GM21825 (cell line): ENCODE measurements around the gene EBF4.
"Not testable (repeated sequence)": the region's sequence is repeated elsewhere in the genome, so short reads cannot be mapped to it uniquely, and the experiment has no call there.

ENCODE experiments used
- ATAC-seq: cut with Tn5 transposase; IDR thresholded peaks from one replicate; pipeline ENCODE4 v1.9.1; 2021; ENCODE audit warnings: mild to moderate bottlenecking, moderate library complexity; ENCODE audit not compliant: unreplicated experiment

The EBF4 gene

GRCh38 chr20:2671977-2672376, 20.6 kb upstream of the EBF4 start:
- ATAC-seq: no peak

- ATAC-seq: no peak
Observed at GRCh38 chr20:2672446-2672845, 20.1 kb upstream of the EBF4 start.

- no peak for ATAC-seq
Observed at GRCh38 chr20:2673453-2673852, 19.1 kb upstream of the EBF4 start.

GRCh38 chr20:2680046-2680445, 12.5 kb upstream of the EBF4 start:
- ATAC-seq: no peak

- ATAC-seq: not testable (repeated sequence)
Observed at GRCh38 chr20:2682040-2682439, 10.5 kb upstream of the EBF4 start.

GRCh38 chr20:2684817-2685216, 7.8 kb upstream of the EBF4 start:
- not testable (repeated sequence) for ATAC-seq

DNA sequence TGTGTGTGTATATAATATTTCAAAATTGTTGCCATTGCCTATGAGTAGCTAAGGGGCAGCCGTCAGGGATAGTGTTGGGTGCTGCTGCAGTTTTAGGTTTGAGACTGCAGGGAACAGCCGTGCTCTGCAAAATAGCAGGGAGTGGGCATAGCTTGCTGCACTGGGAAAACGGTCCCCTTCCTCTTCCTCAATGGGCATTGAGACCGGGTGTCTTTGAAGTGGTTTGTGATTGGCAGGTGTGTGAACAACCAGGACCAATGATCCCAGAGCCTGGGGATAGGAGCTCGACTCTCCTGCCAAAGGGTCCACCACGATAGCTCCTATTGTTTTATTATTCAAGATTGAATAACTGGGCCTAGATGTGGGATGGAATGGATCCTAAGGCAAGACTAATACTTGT, 5.1 kb upstream of the EBF4 start:
- no peak for ATAC-seq

DNA sequence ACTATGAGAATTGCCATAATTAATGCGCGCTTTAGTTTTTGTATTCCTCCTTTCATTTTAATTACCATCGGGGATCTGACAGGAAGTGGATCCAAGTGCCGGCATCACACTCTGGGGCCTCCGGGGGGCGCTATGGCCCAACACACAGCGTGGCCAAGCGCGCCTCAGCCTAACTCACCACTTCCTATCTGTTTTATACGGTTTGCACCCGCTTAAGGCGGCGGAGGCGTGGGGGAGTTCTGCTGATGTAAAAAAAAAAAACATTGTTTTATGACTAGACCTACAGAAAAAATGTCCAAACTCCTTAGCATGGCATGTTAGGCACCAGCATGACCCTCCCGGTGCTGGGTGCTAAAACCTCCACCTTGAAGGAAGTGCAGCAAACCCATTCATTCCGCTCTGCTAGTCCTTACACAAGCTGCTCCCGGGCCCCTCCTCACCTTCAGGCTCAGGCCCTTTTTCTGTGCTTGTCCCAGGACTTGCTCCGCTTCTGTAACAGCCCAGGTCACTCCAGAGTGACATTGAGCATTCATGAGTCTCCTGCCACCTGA, 4.5 kb upstream of the EBF4 start:
- ATAC-seq: peak; percentile 65

DNA sequence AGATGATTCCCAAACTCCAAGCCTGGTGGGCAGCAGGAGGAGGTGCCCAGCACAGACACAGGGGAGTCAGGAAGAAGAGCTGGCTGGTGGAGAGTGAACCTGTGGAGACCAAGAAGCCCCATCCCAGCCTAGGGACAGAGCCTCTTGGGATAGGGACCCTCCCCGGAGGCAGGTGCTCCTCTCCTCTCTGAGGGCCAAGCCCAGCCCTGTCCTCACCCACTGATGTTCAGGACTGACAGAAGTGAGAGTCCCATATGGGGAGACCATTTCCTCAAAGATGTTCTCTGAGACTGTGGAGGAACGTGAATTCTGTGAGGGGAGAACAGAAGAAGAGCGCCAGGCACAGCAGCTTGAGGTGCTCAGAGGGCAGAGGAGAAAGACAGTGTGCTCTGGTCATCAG, 2.4 kb upstream of the EBF4 start:
- ATAC-seq: no peak

DNA sequence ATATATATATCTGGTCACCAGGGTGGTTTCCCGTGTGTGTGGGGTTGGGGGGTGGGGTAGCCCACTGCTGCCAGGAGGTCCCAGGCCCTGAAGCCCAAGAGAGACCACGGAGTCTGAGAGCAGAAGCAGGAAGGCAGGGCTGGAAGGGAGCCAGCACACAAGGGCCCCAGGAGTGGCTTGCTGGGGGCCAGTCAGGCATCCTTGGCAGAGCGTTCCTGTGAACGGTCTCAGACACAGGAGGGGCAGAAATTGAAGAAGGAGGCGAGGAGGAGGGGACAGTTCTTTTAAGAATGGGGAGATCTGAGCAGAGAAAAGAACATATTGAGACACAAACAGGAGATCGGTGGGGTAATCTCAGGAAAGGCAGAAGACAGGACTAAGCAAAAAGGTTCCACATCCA, 1.9 kb upstream of the EBF4 start:
- no peak for ATAC-seq

GRCh38 chr20:2691127-2691526, 1.5 kb upstream of the EBF4 start:
- ATAC-seq: no peak

DNA sequence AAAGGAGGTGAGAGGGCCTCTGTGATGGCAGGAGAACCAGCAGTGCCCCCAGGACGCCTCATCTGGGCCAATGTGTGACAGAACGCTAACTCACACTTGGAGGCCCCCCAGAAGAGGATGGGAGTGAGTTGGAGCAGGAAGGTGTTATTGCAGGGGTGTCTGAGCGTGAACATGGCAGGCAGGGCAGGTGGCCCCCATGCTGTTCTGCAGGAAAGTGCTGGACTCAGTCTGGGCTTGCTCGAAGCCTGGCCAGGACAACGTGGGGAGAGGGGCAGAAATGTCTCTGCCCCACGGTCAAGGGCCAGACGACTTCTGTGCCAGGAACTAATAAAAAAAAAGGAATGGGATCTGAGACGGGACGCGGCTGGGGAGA, 931 bp upstream of the EBF4 start:
- no peak for ATAC-seq

DNA sequence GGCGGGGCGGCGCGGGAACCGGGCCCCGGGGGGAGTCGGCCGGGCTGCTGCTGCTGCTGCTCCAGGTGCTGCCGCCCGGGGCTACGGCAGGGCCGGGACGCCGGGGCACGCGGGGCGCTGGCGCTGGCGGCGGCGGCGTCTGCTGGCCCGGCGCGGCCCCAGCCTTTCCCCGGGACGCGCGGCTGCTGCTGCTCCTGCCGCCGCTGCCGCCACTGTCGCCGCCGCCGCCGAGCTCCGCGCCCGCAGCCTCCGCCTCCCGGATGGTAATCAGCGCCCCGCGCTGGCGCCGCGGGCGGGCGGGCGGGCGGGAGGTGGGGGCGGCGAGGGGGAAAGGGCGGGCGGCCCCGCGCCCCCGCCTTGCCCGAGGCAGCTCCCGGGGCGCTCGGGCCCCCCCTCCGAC, 306 bp downstream of the EBF4 start:
- ATAC-seq: no peak

GRCh38 chr20:2693286-2694007, 867 bp downstream of the EBF4 start:
- ATAC-seq: no peak

GRCh38 chr20:2694008-2694471, 1.5 kb downstream of the EBF4 start:
- no peak for ATAC-seq

DNA sequence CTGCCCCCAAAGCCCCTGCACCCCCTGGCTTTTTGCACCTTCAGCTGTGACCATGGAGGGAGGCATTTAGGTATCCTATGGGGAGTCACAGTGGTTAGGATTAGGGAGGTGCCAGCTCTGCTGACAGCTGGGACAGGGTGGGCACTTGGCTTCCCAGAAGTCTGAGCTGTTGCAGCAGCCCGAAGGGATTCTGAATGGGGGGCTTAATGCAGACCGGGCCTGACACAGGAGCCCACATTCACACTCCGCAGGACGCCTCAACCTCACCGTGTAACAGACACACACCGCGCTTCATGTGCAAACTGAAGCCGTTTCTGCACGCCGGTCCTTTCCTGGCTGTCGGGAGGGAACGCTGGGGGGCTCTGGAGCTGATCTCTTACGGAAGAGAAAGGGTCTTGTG, 1.9 kb downstream of the EBF4 start:
- no peak for ATAC-seq

DNA sequence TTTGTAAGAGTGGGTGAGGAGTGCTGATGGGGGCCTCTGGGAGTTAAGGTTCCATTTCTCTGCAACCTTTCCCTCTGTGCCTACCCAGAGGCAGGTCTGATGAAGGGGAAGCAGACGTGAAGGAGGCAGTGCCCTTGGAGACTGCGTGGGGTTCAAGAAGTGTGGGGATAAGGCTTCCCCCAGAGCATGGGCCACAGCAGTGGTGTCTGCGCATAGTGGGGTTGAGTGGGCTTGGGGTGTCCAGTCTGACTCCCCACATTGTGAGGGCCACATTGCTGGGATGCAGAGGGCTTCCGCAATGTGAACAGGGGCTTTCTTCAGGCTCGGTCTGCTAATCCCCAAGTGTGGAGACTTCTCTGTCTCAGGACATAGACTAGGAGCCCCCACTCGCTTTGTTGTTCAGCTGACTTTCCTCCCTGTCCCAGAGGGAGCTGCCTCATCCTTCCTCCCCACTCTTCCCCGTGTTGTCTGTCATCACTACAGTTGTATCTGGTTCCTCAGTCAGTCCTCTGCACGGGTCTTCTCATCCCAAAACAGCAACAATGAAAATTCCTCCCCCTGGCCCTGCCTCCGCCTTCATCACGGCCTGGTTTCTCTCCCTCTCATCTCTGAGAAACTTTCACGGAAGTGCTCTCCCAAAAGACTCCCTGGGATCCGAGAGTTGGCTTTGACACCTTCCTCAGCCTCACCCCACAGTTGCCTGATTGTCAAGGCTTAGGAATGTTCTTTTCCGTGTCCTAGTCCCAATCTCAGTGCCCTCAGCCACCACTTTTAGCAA, 2.8 kb downstream of the EBF4 start:
- ATAC-seq: no peak

- not testable (repeated sequence) for ATAC-seq
Observed at GRCh38 chr20:2695984-2696525, 3.5 kb downstream of the EBF4 start.

GRCh38 chr20:2696646-2697045, 4.1 kb downstream of the EBF4 start:
- no peak for ATAC-seq

GRCh38 chr20:2697768-2698167, 5.2 kb downstream of the EBF4 start:
- ATAC-seq: no peak

- ATAC-seq: no peak
Observed at GRCh38 chr20:2698186-2698817, 5.7 kb downstream of the EBF4 start.
